Neural crest cell (in vitro differentiated cells): ENCODE results near the gene IER5. TPM values are rescaled to one million over a fixed set of nuclear protein-coding genes. Genes with fewer than 3 reads are reported as not detected.

Source experiments
- DNase-seq: peaks from one replicate; pipeline ENCODE4 v3.0.0; 2021; ENCODE audit warnings: low read depth, mixed read lengths, low spot score
- H3K27ac Mint-ChIP-seq: one replicate; pipeline ENCODE4 v1.8.0; 2021; ENCODE audit warnings: mild to moderate bottlenecking, mixed read lengths; ENCODE audit not compliant: unreplicated experiment
- H3K27me3 Mint-ChIP-seq: 2 replicates; pipeline ENCODE4 v1.8.0; 2021; ENCODE audit warnings: low read depth, mild to moderate bottlenecking, mixed read lengths
- H3K36me3 Mint-ChIP-seq: 2 replicates; pipeline ENCODE4 v1.8.0; 2021; ENCODE audit warnings: low read depth, mild to moderate bottlenecking, mixed read lengths
- H3K4me1 Mint-ChIP-seq: 2 replicates; pipeline ENCODE4 v1.8.0; 2021; ENCODE audit warnings: mixed read lengths
- H3K4me3 Mint-ChIP-seq: one replicate; pipeline ENCODE4 v1.8.0; 2021; ENCODE audit warnings: mild to moderate bottlenecking, mixed read lengths
- H3K9me3 Mint-ChIP-seq: 2 replicates; pipeline ENCODE4 v1.8.0; 2021; ENCODE audit warnings: mixed read lengths
- total RNA-seq: library from RNA; stranded (reverse); gene quantifications from 2 replicates; pipeline ENCODE4 v1.2.1, GENCODE V29; 2021
- TF ChIP-seq, protein P1 (sequence below): fragments of 200-600 bp; sonication (generic); conservative IDR thresholded peaks from 2 replicates; pipeline ENCODE4 v1.5.0; 2021; ENCODE audit warnings: antibody characterized with exemption, mild to moderate bottlenecking

Gene IER5
- total RNA-seq, 1 donor from 2014 or later, result 7.7 TPM

- peaks cover 42% of the 10 kb centered on the region for H3K4me1 Mint-ChIP-seq
Observed at GRCh38 chr1:181124291-181124751, 35.8 kb downstream of the IER5 start.

GRCh38 chr1:181126289-181126688 is 37.8 kb downstream of the IER5 start:
- H3K27ac Mint-ChIP-seq, result no peak overlapping the region

More at GRCh38 chr1:181124291-181124751, 35.8 kb downstream of the IER5 start:
- H3K9me3 Mint-ChIP-seq, result no peaks in the 10 kb centered on the region
- H3K4me3 Mint-ChIP-seq, result no peak overlapping the region
- no peak for DNase-seq
- no peak overlapping the region for H3K27ac Mint-ChIP-seq
- H3K27me3 Mint-ChIP-seq, result no peaks in the 10 kb centered on the region
- H3K36me3 Mint-ChIP-seq, result no peaks in the 10 kb centered on the region
- TF ChIP-seq, protein P1, sequence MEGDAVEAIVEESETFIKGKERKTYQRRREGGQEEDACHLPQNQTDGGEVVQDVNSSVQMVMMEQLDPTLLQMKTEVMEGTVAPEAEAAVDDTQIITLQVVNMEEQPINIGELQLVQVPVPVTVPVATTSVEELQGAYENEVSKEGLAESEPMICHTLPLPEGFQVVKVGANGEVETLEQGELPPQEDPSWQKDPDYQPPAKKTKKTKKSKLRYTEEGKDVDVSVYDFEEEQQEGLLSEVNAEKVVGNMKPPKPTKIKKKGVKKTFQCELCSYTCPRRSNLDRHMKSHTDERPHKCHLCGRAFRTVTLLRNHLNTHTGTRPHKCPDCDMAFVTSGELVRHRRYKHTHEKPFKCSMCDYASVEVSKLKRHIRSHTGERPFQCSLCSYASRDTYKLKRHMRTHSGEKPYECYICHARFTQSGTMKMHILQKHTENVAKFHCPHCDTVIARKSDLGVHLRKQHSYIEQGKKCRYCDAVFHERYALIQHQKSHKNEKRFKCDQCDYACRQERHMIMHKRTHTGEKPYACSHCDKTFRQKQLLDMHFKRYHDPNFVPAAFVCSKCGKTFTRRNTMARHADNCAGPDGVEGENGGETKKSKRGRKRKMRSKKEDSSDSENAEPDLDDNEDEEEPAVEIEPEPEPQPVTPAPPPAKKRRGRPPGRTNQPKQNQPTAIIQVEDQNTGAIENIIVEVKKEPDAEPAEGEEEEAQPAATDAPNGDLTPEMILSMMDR, result no peak

DNA sequence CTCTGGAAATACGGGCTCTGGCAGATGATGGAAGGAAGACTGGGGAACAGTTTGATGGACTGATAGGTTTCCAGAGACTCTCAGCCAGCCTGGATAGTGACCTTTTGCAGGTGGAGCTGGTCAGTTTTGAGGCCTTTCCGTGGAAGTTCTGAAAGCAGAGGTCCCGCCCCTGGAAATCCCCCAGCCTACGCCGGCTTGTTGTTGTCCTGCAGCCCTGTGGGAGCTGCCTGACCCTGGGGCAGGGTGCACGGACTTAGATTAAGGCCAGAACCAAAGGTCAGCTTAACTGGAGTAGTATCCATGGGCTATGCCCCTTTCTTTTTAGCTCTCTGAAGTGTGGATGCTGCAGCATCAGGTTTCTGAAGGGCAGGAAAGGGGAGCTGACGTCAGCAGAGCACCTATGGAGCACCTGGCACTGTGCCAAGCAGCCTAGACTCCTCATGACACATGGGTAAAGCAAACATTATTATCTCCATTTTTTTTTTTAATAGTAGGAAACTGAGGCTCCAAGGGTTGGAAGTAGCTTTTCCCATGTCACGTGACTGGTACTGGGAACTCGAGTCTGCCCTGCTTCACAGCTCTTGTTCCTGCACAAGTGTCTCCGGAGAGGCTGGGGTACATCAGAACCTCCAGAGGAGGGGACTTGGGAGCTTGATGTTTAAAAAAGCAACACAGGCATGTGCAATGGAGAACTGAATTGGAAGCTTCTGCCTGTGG is 38.5 kb downstream of the IER5 start:
- Mint-ChIP-seq H3K4me3 (no peak overlapping the region), H3K36me3 (no peaks in the 10 kb centered on the region), H3K27ac (no peak overlapping the region), H3K9me3 (no peaks in the 10 kb centered on the region), H3K27me3 (no peaks in the 10 kb centered on the region), H3K4me1 (peaks cover 60% of the 10 kb centered on the region)
- no peak for DNase-seq
- TF ChIP-seq, protein P1, result no peak

More at GRCh38 chr1:181126289-181126688, 37.8 kb downstream of the IER5 start:
- Mint-ChIP-seq H3K4me3 (no peak overlapping the region), H3K36me3 (no peaks in the 10 kb centered on the region), H3K4me1 (peaks cover 60% of the 10 kb centered on the region), H3K9me3 (no peaks in the 10 kb centered on the region), H3K27me3 (no peaks in the 10 kb centered on the region)
- DNase-seq, result no peak
- TF ChIP-seq, protein P1, result no peak

DNA sequence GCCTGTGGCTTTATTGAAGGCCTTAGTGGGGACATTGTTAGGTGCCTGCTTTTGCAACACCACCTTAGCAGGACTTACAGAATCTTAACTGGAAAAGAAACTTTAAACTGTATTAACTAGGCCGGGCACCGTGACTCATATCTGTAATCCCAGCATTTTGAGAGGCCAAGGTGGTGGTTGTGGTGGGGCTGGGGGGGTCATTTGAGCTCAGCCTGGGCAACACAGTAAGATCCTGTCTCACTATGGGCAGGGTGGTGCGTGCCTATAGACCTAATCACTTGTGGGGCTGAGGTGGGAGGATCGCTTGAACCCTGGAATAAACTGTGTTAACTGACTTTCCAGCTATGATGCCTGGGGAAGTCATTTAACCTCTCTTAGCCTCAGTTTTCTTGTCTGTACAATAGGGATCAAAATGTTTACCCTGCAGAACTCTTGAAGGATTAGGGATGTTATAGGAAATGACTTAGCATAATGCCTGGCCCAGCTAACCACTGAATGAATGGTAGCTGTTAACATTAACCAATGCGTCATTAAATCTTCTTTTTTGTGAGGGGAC is 39.5 kb downstream of the IER5 start:
- H3K4me1 Mint-ChIP-seq, result peaks cover 64% of the 10 kb centered on the region
- no peaks in the 10 kb centered on the region for H3K27me3 Mint-ChIP-seq
- no peaks in the 10 kb centered on the region for H3K36me3 Mint-ChIP-seq
- DNase-seq, result no peak
- H3K27ac Mint-ChIP-seq, result no peak overlapping the region
- no peaks in the 10 kb centered on the region for H3K9me3 Mint-ChIP-seq
- TF ChIP-seq, protein P1, result no peak
- no peak overlapping the region for H3K4me3 Mint-ChIP-seq

DNA sequence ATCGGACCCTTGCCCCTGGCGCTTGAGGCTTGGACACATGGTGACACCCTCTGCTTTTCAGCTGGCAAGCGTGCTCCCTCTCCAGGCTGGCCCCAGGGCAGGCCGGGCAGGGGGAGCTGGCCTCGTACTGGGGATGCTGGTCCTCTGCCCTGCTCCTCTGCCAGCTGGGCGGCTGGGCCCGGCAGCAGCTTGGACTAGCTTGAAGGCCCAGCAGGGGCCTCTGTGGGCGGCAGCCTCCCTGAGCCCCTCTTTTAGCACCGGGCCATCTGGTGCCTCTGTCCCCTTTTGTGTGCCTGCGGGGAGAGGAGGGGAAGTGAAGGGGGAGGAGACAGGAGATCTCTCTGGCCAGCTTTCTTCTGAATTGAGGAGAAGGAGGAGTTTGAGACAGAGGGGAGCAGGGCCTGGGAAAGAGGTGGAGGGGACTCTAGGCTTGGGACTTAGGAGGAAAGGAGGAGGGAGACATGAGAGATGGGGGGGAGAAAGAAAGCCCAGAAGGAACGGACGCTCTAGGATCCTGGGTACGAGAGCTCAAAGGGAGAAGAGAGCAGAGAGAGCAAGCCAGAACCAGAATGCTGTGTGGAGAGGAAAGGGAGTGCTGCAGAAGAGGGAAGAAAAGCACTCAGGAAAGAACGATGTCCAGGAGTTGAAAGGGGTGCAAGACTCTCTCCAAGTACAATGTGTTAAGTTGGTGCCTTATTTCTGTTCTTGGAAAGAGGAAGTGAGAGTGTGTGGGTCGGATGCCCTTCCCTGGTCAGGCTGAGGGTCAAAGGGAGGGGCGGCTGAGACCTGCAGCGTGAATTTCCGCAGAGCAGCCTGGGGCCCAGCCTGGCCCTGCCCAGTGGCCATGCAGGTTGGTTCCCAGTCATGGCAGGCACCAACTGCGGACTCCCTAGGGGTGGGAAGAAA is 40.3 kb downstream of the IER5 start:
- peak; percentile 22 for DNase-seq
- TF ChIP-seq, protein P1, result no peak
- no peaks in the 10 kb centered on the region for H3K9me3 Mint-ChIP-seq
- peaks cover 69% of the 10 kb centered on the region for H3K4me1 Mint-ChIP-seq
- H3K27me3 Mint-ChIP-seq, result no peaks in the 10 kb centered on the region
- H3K36me3 Mint-ChIP-seq, result no peaks in the 10 kb centered on the region
- H3K4me3 Mint-ChIP-seq, result peak overlapping the region; percentile 5
- H3K27ac Mint-ChIP-seq, result peak overlapping the region; percentile 58
